ENCODE data around the gene CTNNA1. TPM values are rescaled to one million over a fixed set of nuclear protein-coding genes. Genes with fewer than 3 reads are reported as not detected.
A peak's percentile ranks its signal among the peaks of the same experiment; 100 is the strongest.

CTNNA1 gene
- total RNA-seq, 1 experiment from 2014 or later, result 392 TPM

DNA sequence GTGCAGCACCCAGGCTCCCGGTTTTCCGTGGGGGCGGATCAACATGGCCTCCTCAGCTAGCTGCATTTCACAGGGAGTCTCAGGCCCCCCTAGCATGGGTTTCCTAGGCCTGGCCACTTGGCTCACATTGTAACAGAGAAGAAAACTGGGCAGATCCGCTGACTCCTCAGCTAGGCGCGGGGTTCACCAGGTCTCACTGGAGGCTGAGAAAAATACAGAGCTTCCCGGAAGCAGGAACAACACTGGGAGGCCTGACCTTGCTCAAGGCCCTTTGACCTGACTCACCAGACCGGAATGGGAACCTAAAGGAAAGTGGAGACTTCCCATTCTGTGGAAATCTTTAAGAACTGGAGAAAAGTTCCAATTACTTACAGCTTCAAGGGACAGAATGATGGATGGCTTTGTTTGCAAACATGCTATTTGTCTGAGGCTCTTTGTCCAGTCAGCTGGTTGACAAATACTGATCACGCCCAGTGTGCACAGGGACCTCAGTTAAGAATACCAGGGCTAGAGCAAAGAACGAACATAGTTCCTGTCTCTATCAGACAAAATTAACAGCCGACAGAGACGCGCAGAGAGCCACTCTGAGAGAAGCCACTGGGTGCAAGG lies 210.6 kb downstream of the CTNNA1 start:
- Histone ChIP-seq H3K9me3 (no peaks in the 10 kb centered on the region), H3K36me3 (ENCODE audit: control insufficient read depth, insufficient read depth, low read length) (no peaks in the 10 kb centered on the region), H3K27me3 (replicated peaks; ENCODE audit: control insufficient read depth, insufficient read depth, low read length) (no peaks in the 10 kb centered on the region), H3K4me3 (ENCODE audit: low read depth, low read length) (no peak overlapping the region), H3K4me1 (peaks cover 18% of the 10 kb centered on the region)
- intact Hi-C loops (cut with micrococcal nuclease; ENCODE audit: unreplicated experiment), result loop anchor here (10.0 kb wide), 1 partner anchor 301 kb away; no protein-coding TSS in a partner anchor
- H3K36me3 Mint-ChIP-seq (ENCODE audit: insufficient read depth, unreplicated experiment), result no peaks in the 10 kb centered on the region
- peak; percentile 21 to 43 for DNase-seq
- CTCF ChIA-PET, result interaction anchor here (0.6 kb wide), 1 partner anchor 26 kb away, joined by 3 read pairs; no protein-coding TSS in a partner anchor
- H3K9me3 Mint-ChIP-seq (ENCODE audit: unreplicated experiment), result no peaks in the 10 kb centered on the region
- H3K27me3 Mint-ChIP-seq (ENCODE audit: insufficient read depth, unreplicated experiment), result no peaks in the 10 kb centered on the region
- peak overlapping the region; percentile 77 for H3K27ac Mint-ChIP-seq (ENCODE audit: unreplicated experiment)
- no peak overlapping the region for H3K4me3 Mint-ChIP-seq (ENCODE audit: unreplicated experiment)
- POLR2A ChIA-PET, result interaction anchor here (0.6 kb wide), 1 partner anchor 420 kb away, joined by 3 read pairs; no protein-coding TSS in a partner anchor
- BruUV-seq (replicated peaks), result no TSS peak
- peaks cover 17% of the 10 kb centered on the region for H3K4me1 Mint-ChIP-seq (ENCODE audit: low read depth, unreplicated experiment)
- TF ChIP-seq, protein P1, sequence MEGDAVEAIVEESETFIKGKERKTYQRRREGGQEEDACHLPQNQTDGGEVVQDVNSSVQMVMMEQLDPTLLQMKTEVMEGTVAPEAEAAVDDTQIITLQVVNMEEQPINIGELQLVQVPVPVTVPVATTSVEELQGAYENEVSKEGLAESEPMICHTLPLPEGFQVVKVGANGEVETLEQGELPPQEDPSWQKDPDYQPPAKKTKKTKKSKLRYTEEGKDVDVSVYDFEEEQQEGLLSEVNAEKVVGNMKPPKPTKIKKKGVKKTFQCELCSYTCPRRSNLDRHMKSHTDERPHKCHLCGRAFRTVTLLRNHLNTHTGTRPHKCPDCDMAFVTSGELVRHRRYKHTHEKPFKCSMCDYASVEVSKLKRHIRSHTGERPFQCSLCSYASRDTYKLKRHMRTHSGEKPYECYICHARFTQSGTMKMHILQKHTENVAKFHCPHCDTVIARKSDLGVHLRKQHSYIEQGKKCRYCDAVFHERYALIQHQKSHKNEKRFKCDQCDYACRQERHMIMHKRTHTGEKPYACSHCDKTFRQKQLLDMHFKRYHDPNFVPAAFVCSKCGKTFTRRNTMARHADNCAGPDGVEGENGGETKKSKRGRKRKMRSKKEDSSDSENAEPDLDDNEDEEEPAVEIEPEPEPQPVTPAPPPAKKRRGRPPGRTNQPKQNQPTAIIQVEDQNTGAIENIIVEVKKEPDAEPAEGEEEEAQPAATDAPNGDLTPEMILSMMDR (IDR thresholded peaks at IDR 0.05; ENCODE audit: insufficient read depth in 1 of 2, low read depth in 1 of 2, low read length in 1 of 2, severe bottlenecking in 1 of 2, unreplicated experiment in 1 of 2), result no peak

DNA sequence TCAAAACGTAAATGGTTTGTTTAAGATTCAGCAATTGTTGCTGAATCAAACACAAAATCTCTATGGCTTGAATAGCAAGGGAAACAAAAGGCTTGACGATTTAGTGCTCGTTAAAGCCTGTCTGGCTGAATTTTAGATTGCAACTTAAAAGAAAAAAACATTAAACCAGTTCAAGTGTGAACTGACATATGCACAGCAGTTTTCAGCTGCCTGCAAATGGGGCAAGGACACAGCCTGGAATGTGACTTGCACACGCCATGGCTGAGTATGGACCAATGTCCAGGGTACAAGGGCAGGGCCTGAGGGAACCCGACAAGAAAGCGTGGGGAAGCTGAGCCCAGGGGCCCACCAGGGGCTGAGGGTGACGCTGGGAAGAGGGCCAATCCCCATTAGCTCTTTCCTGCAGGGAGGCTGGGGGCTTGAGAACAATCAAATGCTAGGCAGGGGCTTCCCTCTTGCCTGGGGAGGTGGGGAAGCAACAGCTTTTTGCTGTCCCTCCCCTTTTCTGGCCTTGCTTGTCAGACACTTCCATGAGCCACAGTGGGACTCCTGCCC lies 211.5 kb downstream of the CTNNA1 start:
- H3K27me3 Mint-ChIP-seq (ENCODE audit: insufficient read depth, unreplicated experiment), result no peaks in the 10 kb centered on the region
- Histone ChIP-seq H3K4me1 (peaks cover 18% of the 10 kb centered on the region), H3K4me3 (ENCODE audit: low read depth, low read length) (no peak overlapping the region), H3K36me3 (ENCODE audit: control insufficient read depth, insufficient read depth, low read length) (no peaks in the 10 kb centered on the region), H3K9me3 (no peaks in the 10 kb centered on the region), H3K27me3 (replicated peaks; ENCODE audit: control insufficient read depth, insufficient read depth, low read length) (no peaks in the 10 kb centered on the region)
- no peaks in the 10 kb centered on the region for H3K36me3 Mint-ChIP-seq (ENCODE audit: insufficient read depth, unreplicated experiment)
- CTCF ChIA-PET, result no interaction called here
- H3K27ac Mint-ChIP-seq (ENCODE audit: unreplicated experiment), result peak overlapping the region; percentile 77
- H3K4me3 Mint-ChIP-seq (ENCODE audit: unreplicated experiment), result no peak overlapping the region
- no peaks in the 10 kb centered on the region for H3K9me3 Mint-ChIP-seq (ENCODE audit: unreplicated experiment)
- POLR2A ChIA-PET, result no interaction called here
- intact Hi-C loops (cut with micrococcal nuclease; ENCODE audit: unreplicated experiment), result loop anchor here (10.0 kb wide), 1 partner anchor 300 kb away; no protein-coding TSS in a partner anchor
- peak in 1 of 2 experiments; percentile 39 for DNase-seq
- no TSS peak for BruUV-seq (replicated peaks)
- TF ChIP-seq, protein P1 (IDR thresholded peaks at IDR 0.05; ENCODE audit: insufficient read depth in 1 of 2, low read depth in 1 of 2, low read length in 1 of 2, severe bottlenecking in 1 of 2, unreplicated experiment in 1 of 2), result no peak
- H3K4me1 Mint-ChIP-seq (ENCODE audit: low read depth, unreplicated experiment), result peaks cover 17% of the 10 kb centered on the region

DNA sequence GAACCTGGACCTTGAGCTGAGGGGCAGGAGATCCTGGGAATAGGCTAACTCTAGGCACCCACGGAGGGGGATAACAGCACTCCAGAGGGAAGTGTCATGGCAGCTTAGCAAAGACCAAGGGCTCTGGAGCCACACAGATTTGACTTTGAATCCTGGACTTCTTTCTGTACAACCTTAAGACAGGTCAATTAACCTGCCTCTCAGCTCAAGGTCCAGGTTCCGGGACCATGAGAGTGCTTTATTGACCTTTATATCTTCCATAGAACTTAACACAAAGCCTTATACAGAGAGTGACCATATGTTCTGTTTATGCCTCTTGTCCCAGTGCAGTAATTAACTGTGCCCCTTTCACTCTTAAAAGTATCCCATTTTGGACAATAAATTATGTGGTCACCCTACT lies 212.4 kb downstream of the CTNNA1 start:
- no peak overlapping the region for H3K4me3 ChIP-seq (ENCODE audit: low read depth, low read length)
- BruUV-seq (replicated peaks), result no TSS peak
- Mint-ChIP-seq H3K36me3 (ENCODE audit: insufficient read depth, unreplicated experiment) (no peaks in the 10 kb centered on the region), H3K27me3 (ENCODE audit: insufficient read depth, unreplicated experiment) (no peaks in the 10 kb centered on the region), H3K4me3 (ENCODE audit: unreplicated experiment) (no peak overlapping the region), H3K27ac (ENCODE audit: unreplicated experiment) (no peak overlapping the region), H3K4me1 (ENCODE audit: low read depth, unreplicated experiment) (peaks cover 17% of the 10 kb centered on the region), H3K9me3 (ENCODE audit: unreplicated experiment) (no peaks in the 10 kb centered on the region)
- peaks cover 18% of the 10 kb centered on the region for H3K4me1 ChIP-seq
- no peaks in the 10 kb centered on the region for H3K36me3 ChIP-seq (ENCODE audit: control insufficient read depth, insufficient read depth, low read length)
- TF ChIP-seq, protein P1 (IDR thresholded peaks at IDR 0.05; ENCODE audit: insufficient read depth in 1 of 2, low read depth in 1 of 2, low read length in 1 of 2, severe bottlenecking in 1 of 2, unreplicated experiment in 1 of 2), result no peak
- DNase-seq, result peak in 1 of 2 experiments; percentile 16
- H3K27me3 ChIP-seq (replicated peaks; ENCODE audit: control insufficient read depth, insufficient read depth, low read length), result no peaks in the 10 kb centered on the region
- intact Hi-C loops (cut with micrococcal nuclease; ENCODE audit: unreplicated experiment), result loop anchor here (10.0 kb wide), 1 partner anchor 299 kb away; no protein-coding TSS in a partner anchor
- POLR2A ChIA-PET, result no interaction called here
- no peaks in the 10 kb centered on the region for H3K9me3 ChIP-seq
- CTCF ChIA-PET, result no interaction called here
